SK-N-SH (cell line): ENCODE measurements around the gene SCYGR3. TPM values are rescaled to one million over a fixed set of nuclear protein-coding genes. Genes with fewer than 3 reads are reported as not detected.

ENCODE experiments used
- CTCF ChIA-PET: fragments of 300-600, 350-600 bp; formaldehyde crosslinking; extraction: SDS; loops from one replicate; lab custom pipeline; 2021; lab: Yijun Ruan, JAX
- POLR2A ChIA-PET: fragments of 350-600 bp; sonication (Branson Sonifier 250); formaldehyde crosslinking; extraction: SDS; loops from one replicate; lab custom pipeline; 2020; ENCODE audit warnings: antibody characterized with exemption, inconsistent platforms; lab: Yijun Ruan, JAX
- DNase-seq: peaks from one replicate; pipeline ENCODE4 v3.0.0; 2012
- H2AFZ ChIP-seq: fragments of 200-600 bp; sonication (generic); 2 replicates; pipeline ENCODE4 v1.8.1; 2016; ENCODE audit warnings: antibody characterized with exemption, mild to moderate bottlenecking, low read depth
- H3F3A ChIP-seq: fragments of 200-600 bp; sonication (generic); replicated peaks from 2 replicates; pipeline ENCODE3; 2016; ENCODE audit warnings: antibody characterized with exemption, mild to moderate bottlenecking; ENCODE audit not compliant: insufficient read depth
- H3K27ac ChIP-seq, 2 experiments: fragments of 200-500 bp in 1 of 2; fragments of 200-600 bp in 1 of 2; sonication (Bioruptor generic) in 1 of 2; sonication (generic), shearing (Covaris generic) in 1 of 2; 2 replicates each; pipeline versions ENCODE4 v1.5.1 to v1.6.1; 2014 to 2016; ENCODE audit warnings: low read depth in 2 of 2, inconsistent platforms in 1 of 2, low read length in 1 of 2, mild to moderate bottlenecking in 1 of 2, mixed read lengths in 1 of 2
- H3K27me3 ChIP-seq: fragments of 200-600 bp; sonication (generic), shearing (Covaris generic); 2 replicates; pipeline ENCODE4 v1.6.1; 2016; ENCODE audit warnings: mixed run types; ENCODE audit not compliant: insufficient read depth
- H3K36me3 ChIP-seq, 2 experiments: fragments of 200-500 bp in 1 of 2; fragments of 200-600 bp in 1 of 2; sonication (Bioruptor generic) in 1 of 2; sonication (generic) in 1 of 2; replicated peaks in 1 of 2; 2 replicates each; pipeline versions ENCODE3 to v1.5.1; 2014 to 2016; ENCODE audit warnings: low read length in 1 of 2, mild to moderate bottlenecking in 1 of 2; ENCODE audit not compliant: insufficient read depth in 2 of 2, control insufficient read depth in 1 of 2
- H3K4me1 ChIP-seq, 2 experiments: fragments of 200-500 bp in 1 of 2; fragments of 200-600 bp in 1 of 2; sonication (Bioruptor generic) in 1 of 2; sonication (generic), shearing (Covaris generic) in 1 of 2; 2 replicates each; pipeline versions ENCODE4 v1.5.1 to v1.6.1; 2014 to 2016; ENCODE audit warnings: low read depth in 1 of 2, low read length in 1 of 2, mixed run types in 1 of 2; ENCODE audit not compliant: insufficient read depth in 2 of 2, control insufficient read depth in 1 of 2
- H3K4me2 ChIP-seq: fragments of 200-600 bp; sonication (generic), shearing (Covaris generic); 2 replicates; pipeline ENCODE4 v1.6.1; 2017; ENCODE audit warnings: mixed run types
- H3K4me3 ChIP-seq, 2 experiments: fragments of 200-500 bp in 1 of 2; fragments of 200-600 bp in 1 of 2; sonication (Bioruptor generic) in 1 of 2; sonication (generic), shearing (Covaris generic) in 1 of 2; 2 replicates each; pipeline versions ENCODE4 v1.5.1 to v1.8.1; 2014 to 2016; ENCODE audit warnings: low read depth in 2 of 2, inconsistent platforms in 1 of 2, low read length in 1 of 2, mild to moderate bottlenecking in 1 of 2, mixed read lengths in 1 of 2, moderate library complexity in 1 of 2
- H3K79me2 ChIP-seq: fragments of 200-600 bp; sonication (generic); 2 replicates; pipeline ENCODE4 v1.8.1; 2017; ENCODE audit warnings: mild to moderate bottlenecking; ENCODE audit not compliant: insufficient read depth
- H3K9ac ChIP-seq: fragments of 200-600 bp; sonication (generic); 2 replicates; pipeline ENCODE4 v1.6.1; 2017; ENCODE audit warnings: mixed run types
- H3K9me2 ChIP-seq: fragments of 200-600 bp; sonication (generic); 2 replicates; pipeline ENCODE4 v1.6.1; 2017; ENCODE audit warnings: mixed run types
- H3K9me3 ChIP-seq: fragments of 200-600 bp; sonication (generic); 2 replicates; pipeline ENCODE4 v1.6.1; 2017; ENCODE audit warnings: mixed run types, mild to moderate bottlenecking, moderate library complexity
- H4K20me1 ChIP-seq: fragments of 200-600 bp; sonication (generic); 2 replicates; pipeline ENCODE4 v1.6.1; 2017; ENCODE audit warnings: mild to moderate bottlenecking, mixed run types; ENCODE audit not compliant: insufficient read depth
- ELF1 ChIP-seq: IDR thresholded peaks from 2 replicates; pipeline ENCODE4 v1.4.0; 2012
- FOSL2 ChIP-seq: IDR thresholded peaks from 2 replicates; pipeline ENCODE4 v1.4.0; 2012; ENCODE audit warnings: low read depth, mild to moderate bottlenecking, moderate library complexity, borderline replicate concordance
- FOXJ3 ChIP-seq: sonication (generic); formaldehyde crosslinking; IDR thresholded peaks from 2 replicates; pipeline ENCODE4 v1.5.1; 2020; ENCODE audit warnings: mild to moderate bottlenecking, missing genetic modification reagents
- JUND ChIP-seq: IDR thresholded peaks from 2 replicates; pipeline ENCODE4 v1.4.0; 2012
- MEF2A ChIP-seq: IDR thresholded peaks from 2 replicates; pipeline ENCODE4 v1.4.0; 2012; ENCODE audit warnings: low read depth, borderline replicate concordance
- NFIC ChIP-seq: IDR thresholded peaks from 2 replicates; pipeline ENCODE4 v1.4.0; 2012; ENCODE audit warnings: borderline replicate concordance
- POLR2AphosphoS5 ChIP-seq: IDR thresholded peaks from 2 replicates; pipeline ENCODE4 v1.6.1; 2012; ENCODE audit warnings: low read depth, low read length
- RAD21 ChIP-seq: IDR thresholded peaks from 2 replicates; pipeline ENCODE4 v1.6.1; 2012; ENCODE audit warnings: mild to moderate bottlenecking, low read length
- RCOR1 ChIP-seq: fragments of 150-350 bp; IDR thresholded peaks from 2 replicates; pipeline ENCODE4 v1.6.1; 2017; ENCODE audit warnings: antibody characterized with exemption, low read length
- RFX5 ChIP-seq: IDR thresholded peaks from 2 replicates; pipeline ENCODE4 v1.6.1; 2012; ENCODE audit warnings: mild to moderate bottlenecking, improper control_type of control experiment, low read length
- RXRA ChIP-seq: IDR thresholded peaks from 2 replicates; pipeline ENCODE4 v1.4.0; 2012; ENCODE audit warnings: low read depth, mild to moderate bottlenecking, borderline replicate concordance
- TCF12 ChIP-seq: IDR thresholded peaks from 2 replicates; pipeline ENCODE4 v1.4.0; 2012
- TEAD4 ChIP-seq: IDR thresholded peaks from 2 replicates; pipeline ENCODE4 v1.4.0; 2012; ENCODE audit warnings: mild to moderate bottlenecking, borderline replicate concordance; ENCODE audit not compliant: insufficient read depth
- YY1 ChIP-seq: IDR thresholded peaks from 2 replicates; pipeline ENCODE4 v1.4.0; 2012; ENCODE audit warnings: low read depth, mild to moderate bottlenecking
- WGBS: methylation state at CpG from one replicate; pipeline ENCODE4 v1.1.6; 2017; ENCODE audit warnings: low lambda C conversion rate; 5-methylcytosine and 5-hydroxymethylcytosine counted together
- polyA plus RNA-seq, 3 experiments: library from polyadenylated mRNA; depleted of rRNA; stranded (reverse); fragments of >200 nt; gene quantifications; 2 replicates each; pipeline ENCODE4 v1.2.3, GENCODE V29; 2012
- TF ChIP-seq, protein P1 (sequence below): fragments of 200-600 bp; sonication (generic); IDR thresholded peaks from 2 replicates; pipeline ENCODE4 v1.6.1; 2017; ENCODE audit warnings: antibody characterized with exemption, mild to moderate bottlenecking, moderate library complexity
- TF ChIP-seq, protein P2 (sequence below): IDR thresholded peaks from 2 replicates; pipeline ENCODE4 v1.4.0; 2012; ENCODE audit warnings: low read depth, borderline replicate concordance
- TF ChIP-seq, protein P3 (sequence below): fragments of 150-350 bp; IDR thresholded peaks from 2 replicates; pipeline ENCODE4 v1.6.1; 2017; ENCODE audit warnings: antibody characterized with exemption, low read length, low read depth, borderline replicate concordance

The SCYGR3 gene
- polyA plus RNA-seq, 1 of the 3 experiments (the other 2 are of a cell fraction) = not detected

DNA sequence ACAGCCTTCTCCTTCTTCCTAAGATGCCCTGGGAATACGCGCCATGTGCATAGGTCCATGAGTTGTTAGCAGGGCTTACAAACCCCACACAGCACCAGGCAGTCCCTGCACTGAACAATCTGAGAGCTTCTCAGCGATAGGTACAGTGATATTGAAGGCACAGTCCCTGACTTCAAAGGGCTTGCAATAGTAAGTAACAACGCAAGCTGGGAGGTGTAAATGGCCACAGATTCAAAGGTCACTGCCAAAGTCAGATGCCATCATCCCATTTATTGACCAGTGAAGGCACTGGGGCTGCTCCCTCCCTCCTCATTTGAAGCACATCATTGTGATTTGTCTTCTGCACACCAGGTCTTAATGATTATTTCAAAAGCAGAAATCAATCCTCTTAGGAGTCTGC lies 541 bp upstream of the SCYGR3 start (continued):
- TF ChIP-seq, protein P1, sequence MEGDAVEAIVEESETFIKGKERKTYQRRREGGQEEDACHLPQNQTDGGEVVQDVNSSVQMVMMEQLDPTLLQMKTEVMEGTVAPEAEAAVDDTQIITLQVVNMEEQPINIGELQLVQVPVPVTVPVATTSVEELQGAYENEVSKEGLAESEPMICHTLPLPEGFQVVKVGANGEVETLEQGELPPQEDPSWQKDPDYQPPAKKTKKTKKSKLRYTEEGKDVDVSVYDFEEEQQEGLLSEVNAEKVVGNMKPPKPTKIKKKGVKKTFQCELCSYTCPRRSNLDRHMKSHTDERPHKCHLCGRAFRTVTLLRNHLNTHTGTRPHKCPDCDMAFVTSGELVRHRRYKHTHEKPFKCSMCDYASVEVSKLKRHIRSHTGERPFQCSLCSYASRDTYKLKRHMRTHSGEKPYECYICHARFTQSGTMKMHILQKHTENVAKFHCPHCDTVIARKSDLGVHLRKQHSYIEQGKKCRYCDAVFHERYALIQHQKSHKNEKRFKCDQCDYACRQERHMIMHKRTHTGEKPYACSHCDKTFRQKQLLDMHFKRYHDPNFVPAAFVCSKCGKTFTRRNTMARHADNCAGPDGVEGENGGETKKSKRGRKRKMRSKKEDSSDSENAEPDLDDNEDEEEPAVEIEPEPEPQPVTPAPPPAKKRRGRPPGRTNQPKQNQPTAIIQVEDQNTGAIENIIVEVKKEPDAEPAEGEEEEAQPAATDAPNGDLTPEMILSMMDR = no peak
- TF ChIP-seq JUND = no peak

- H3K4me1 ChIP-seq = no peaks in the 10 kb centered on the region; a peak in 1 of 4 replicates
- H3K36me3 ChIP-seq = no peaks in the 10 kb centered on the region
- H3K9me3 ChIP-seq = no peaks in the 10 kb centered on the region
- H4K20me1 ChIP-seq = no peaks in the 10 kb centered on the region
- H3K27ac ChIP-seq = no peak overlapping the region
- no peaks in the 10 kb centered on the region for H3K79me2 ChIP-seq
- ChIA-PET POLR2A (no interaction called here), CTCF (interaction anchor here (2.5 kb wide), 1 partner anchor 44 kb away, joined by 7 read pairs; no protein-coding TSS in a partner anchor)
- no peaks in the 10 kb centered on the region for H3K27me3 ChIP-seq
- DNase-seq = no peak
- no peak overlapping the region for H3K4me3 ChIP-seq
- no peaks in the 10 kb centered on the region for H3F3A ChIP-seq
- H2AFZ ChIP-seq = no peak overlapping the region
- H3K9me2 ChIP-seq = no peaks in the 10 kb centered on the region
- H3K9ac ChIP-seq = no peak overlapping the region
- WGBS = 0% methylated on average over 1 of the region's 4 CpGs
- no peak overlapping the region for H3K4me2 ChIP-seq
- TF ChIP-seq FOXJ3 (CRISPR knock-in tag) = no peak
Measured at GRCh38 chr2:227614246-227614645, 394 bp downstream of the SCYGR3 start.

- 48% methylated on average over 4 of the region's 4 CpGs for WGBS
- Histone ChIP-seq H3K9me2 (no peaks in the 10 kb centered on the region), H4K20me1 (no peaks in the 10 kb centered on the region), H3K4me2 (no peak overlapping the region), H3F3A (no peaks in the 10 kb centered on the region), H3K9ac (no peak overlapping the region), H3K27me3 (no peaks in the 10 kb centered on the region), H3K27ac (no peak overlapping the region), H3K36me3 (no peaks in the 10 kb centered on the region), H3K9me3 (no peaks in the 10 kb centered on the region), H3K79me2 (no peaks in the 10 kb centered on the region), H3K4me1 (no peaks in the 10 kb centered on the region; a peak in 1 of 4 replicates), H2AFZ (no peak overlapping the region), H3K4me3 (no peak overlapping the region)
- ChIA-PET POLR2A (no interaction called here), CTCF (interaction anchor here (2.5 kb wide), 1 partner anchor 45 kb away, joined by 7 read pairs; no protein-coding TSS in a partner anchor)
- no peak for DNase-seq
- no peak for TF ChIP-seq RFX5
- TF ChIP-seq FOXJ3 (CRISPR knock-in tag) = no peak
- no peak for TF ChIP-seq ELF1
- no peak for TF ChIP-seq RCOR1
- TF ChIP-seq NFIC = no peak
- TF ChIP-seq, protein P2, sequence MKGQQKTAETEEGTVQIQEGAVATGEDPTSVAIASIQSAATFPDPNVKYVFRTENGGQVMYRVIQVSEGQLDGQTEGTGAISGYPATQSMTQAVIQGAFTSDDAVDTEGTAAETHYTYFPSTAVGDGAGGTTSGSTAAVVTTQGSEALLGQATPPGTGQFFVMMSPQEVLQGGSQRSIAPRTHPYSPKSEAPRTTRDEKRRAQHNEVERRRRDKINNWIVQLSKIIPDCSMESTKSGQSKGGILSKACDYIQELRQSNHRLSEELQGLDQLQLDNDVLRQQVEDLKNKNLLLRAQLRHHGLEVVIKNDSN = no peak
- no peak for TF ChIP-seq TCF12
- TF ChIP-seq MEF2A = no peak
- no peak for TF ChIP-seq TEAD4
- no peak for TF ChIP-seq YY1
- TF ChIP-seq POLR2AphosphoS5 = no peak
- no peak for TF ChIP-seq RXRA
- TF ChIP-seq RAD21 = no peak
- TF ChIP-seq FOSL2 = no peak
- TF ChIP-seq, protein P3, sequence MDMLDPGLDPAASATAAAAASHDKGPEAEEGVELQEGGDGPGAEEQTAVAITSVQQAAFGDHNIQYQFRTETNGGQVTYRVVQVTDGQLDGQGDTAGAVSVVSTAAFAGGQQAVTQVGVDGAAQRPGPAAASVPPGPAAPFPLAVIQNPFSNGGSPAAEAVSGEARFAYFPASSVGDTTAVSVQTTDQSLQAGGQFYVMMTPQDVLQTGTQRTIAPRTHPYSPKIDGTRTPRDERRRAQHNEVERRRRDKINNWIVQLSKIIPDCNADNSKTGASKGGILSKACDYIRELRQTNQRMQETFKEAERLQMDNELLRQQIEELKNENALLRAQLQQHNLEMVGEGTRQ = no peak
Measured at GRCh38 chr2:227613272-227613660, 1.4 kb downstream of the SCYGR3 start.
